Measurements from ENCODE around the gene TNFAIP2. TPM values are rescaled to one million over a fixed set of nuclear protein-coding genes. Genes with fewer than 3 reads are reported as not detected.
"Not testable (repeated sequence)": the region's sequence is repeated elsewhere in the genome, so short reads cannot be mapped to it uniquely, and the experiment has no call there.

Gene TNFAIP2
- total RNA-seq, 1 experiment from 2014 or later: 90.4 TPM

DNA sequence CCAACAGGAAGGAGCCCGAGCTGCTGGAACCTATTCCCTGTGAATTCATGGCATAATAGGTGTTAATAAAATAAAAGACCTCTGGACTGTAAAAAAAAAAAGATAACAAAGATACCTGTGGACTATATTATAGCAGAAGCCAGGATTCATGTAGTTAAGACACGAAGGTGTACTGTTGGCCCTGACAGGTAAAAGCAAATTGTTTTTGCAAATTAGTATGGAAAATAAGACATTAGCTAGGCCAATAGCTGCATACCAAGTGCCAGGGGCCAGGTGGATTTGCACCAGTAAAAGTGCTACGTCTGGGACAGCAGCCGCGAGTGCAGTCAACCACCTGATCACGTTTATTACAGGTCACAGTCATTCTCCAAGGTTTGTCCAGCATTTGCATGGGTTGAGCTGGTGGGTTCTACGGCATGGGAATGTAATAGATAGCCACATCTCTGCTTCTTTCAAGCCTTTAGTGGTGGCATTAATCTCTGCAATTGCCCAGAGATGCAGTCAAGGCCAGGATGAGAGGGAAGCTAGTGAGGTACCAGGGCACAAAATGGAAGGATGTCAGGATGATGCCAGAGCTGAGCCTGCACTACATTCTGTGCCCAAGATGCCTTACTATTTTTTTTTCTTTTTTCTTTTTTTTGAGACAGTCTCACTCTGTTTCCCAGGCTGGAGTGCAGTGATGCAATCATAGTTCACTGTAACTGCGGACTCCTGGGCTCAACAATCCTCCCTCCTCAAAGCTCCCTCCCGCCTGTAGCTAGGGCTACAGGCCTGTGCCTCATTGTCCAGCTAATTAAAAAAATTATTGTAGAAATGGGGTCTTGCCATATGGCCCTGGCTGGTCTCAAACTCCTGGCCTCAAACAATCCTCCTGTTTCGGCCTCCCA lies 26.3 kb downstream of the TNFAIP2 start:
- no peak overlapping the region for H3K4me3 ChIP-seq
- H3K9me3 ChIP-seq: no peaks in the 10 kb centered on the region
- no peak for DNase-seq
- no peaks in the 10 kb centered on the region for H3K36me3 ChIP-seq
- H3K27me3 ChIP-seq: no peaks in the 10 kb centered on the region

GRCh38 chr14:103151270-103151945 lies 28.1 kb downstream of the TNFAIP2 start:
- no peak for DNase-seq
- H3K9me3 ChIP-seq: no peaks in the 10 kb centered on the region
- no peak overlapping the region for H3K4me3 ChIP-seq
- no peaks in the 10 kb centered on the region for H3K27me3 ChIP-seq
- H3K36me3 ChIP-seq: no peaks in the 10 kb centered on the region

- no peaks in the 10 kb centered on the region for H3K9me3 ChIP-seq
- H3K27me3 ChIP-seq: no peaks in the 10 kb centered on the region
- no peak overlapping the region for H3K4me3 ChIP-seq
- no peaks in the 10 kb centered on the region for H3K36me3 ChIP-seq
- peak; percentile 91 for DNase-seq
Observed at GRCh38 chr14:103155010-103155409, 31.7 kb downstream of the TNFAIP2 start.

DNA sequence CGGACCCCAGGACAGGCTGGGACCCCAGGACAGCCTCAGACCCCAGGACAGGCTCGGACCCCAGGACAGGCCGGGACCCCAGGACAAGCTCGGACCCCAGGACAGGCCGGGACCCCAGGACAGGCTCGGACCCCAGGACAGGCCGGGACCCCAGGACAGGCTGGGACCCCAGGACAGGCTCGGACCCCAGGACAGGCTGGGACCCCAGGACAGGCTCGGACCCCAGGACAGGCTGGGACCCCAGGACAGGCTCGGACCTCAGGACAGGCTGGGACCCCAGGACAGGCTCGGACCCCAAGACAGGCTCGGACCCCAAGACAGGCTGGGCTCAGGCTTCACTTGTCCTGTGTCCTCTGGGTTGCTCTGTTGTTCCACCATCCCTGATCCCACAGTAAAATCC lies 32.2 kb downstream of the TNFAIP2 start:
- H3K4me3 ChIP-seq, H3K9me3 ChIP-seq, H3K27me3 ChIP-seq, DNase-seq, H3K36me3 ChIP-seq: not testable (repeated sequence)

DNA sequence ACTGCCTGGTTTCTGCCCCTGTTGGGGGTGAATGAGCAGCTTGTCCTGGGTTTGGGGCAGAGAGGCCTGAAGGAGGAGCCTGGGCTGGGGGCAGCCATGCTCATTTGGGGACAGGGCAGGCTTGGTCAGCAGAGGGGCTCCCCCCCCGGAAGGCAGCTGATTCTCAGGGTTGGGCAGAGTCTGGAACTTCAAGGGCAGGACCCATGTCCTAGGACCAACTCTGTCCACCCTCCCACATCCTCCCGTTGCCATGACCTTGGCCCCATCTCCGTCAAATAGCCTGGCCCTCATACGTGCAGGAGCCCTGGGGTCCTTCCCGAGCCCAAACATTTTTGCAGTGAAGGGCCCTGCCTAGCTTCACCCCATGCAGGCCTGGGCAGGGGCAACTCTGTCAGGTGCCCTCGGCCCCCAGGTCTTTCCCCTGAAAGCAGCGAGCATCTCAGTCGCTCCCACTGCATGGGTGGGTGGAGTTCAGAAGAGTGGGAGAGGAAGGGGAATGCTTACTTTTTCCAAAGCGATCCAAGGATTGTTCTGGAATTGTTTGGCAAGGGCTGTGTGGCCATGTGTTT lies 32.6 kb downstream of the TNFAIP2 start:
- no peaks in the 10 kb centered on the region for H3K27me3 ChIP-seq
- no peaks in the 10 kb centered on the region for H3K9me3 ChIP-seq
- no peak overlapping the region for H3K4me3 ChIP-seq
- no peak for DNase-seq
- no peaks in the 10 kb centered on the region for H3K36me3 ChIP-seq

- no peaks in the 10 kb centered on the region for H3K9me3 ChIP-seq
- H3K36me3 ChIP-seq: no peaks in the 10 kb centered on the region
- no peak overlapping the region for H3K4me3 ChIP-seq
- no peaks in the 10 kb centered on the region for H3K27me3 ChIP-seq
- no peak for DNase-seq
Observed at GRCh38 chr14:103156651-103157378, 33.6 kb downstream of the TNFAIP2 start.

DNA sequence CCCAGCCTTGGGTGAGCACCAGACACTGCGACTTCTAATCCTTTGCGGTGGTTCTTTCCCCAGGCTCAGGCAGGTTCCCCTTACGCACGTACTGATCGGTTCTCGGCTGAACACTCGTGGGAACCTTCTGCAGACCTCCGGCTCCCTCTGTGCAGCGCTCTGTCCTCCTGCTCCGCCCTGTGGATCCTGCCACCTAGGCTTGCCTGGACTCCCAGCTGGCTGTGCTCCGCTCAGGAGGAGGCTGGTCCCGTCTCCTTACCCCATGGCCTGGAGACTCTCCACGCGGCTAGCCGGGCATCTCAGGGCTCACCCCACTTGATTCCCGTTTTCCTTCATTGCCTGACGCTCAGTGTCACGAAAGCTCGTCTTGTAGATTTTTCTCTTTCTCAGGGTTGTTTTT lies 34.7 kb downstream of the TNFAIP2 start:
- Histone ChIP-seq H3K4me3 (no peak overlapping the region), H3K27me3 (no peaks in the 10 kb centered on the region), H3K36me3 (no peaks in the 10 kb centered on the region), H3K9me3 (no peaks in the 10 kb centered on the region)
- DNase-seq: no peak

- H3K36me3 ChIP-seq: no peaks in the 10 kb centered on the region
- no peak for DNase-seq
- no peak overlapping the region for H3K4me3 ChIP-seq
- H3K9me3 ChIP-seq: no peaks in the 10 kb centered on the region
- H3K27me3 ChIP-seq: no peaks in the 10 kb centered on the region
Observed at GRCh38 chr14:103158688-103159087, 35.4 kb downstream of the TNFAIP2 start.

GRCh38 chr14:103160321-103161053 lies 37.2 kb downstream of the TNFAIP2 start:
- H3K36me3 ChIP-seq: no peaks in the 10 kb centered on the region
- no peak for DNase-seq
- no peaks in the 10 kb centered on the region for H3K9me3 ChIP-seq
- no peaks in the 10 kb centered on the region for H3K27me3 ChIP-seq
- H3K4me3 ChIP-seq: no peak overlapping the region

GRCh38 chr14:103161054-103161397 lies 37.8 kb downstream of the TNFAIP2 start:
- H3K27me3 ChIP-seq: no peaks in the 10 kb centered on the region
- no peaks in the 10 kb centered on the region for H3K36me3 ChIP-seq
- no peaks in the 10 kb centered on the region for H3K9me3 ChIP-seq
- DNase-seq: no peak
- H3K4me3 ChIP-seq: no peak overlapping the region

GRCh38 chr14:103163199-103163598 lies 39.9 kb downstream of the TNFAIP2 start:
- Histone ChIP-seq H3K27me3 (no peaks in the 10 kb centered on the region), H3K4me3 (no peak overlapping the region), H3K36me3 (no peaks in the 10 kb centered on the region), H3K9me3 (no peaks in the 10 kb centered on the region)
- DNase-seq: no peak

DNA sequence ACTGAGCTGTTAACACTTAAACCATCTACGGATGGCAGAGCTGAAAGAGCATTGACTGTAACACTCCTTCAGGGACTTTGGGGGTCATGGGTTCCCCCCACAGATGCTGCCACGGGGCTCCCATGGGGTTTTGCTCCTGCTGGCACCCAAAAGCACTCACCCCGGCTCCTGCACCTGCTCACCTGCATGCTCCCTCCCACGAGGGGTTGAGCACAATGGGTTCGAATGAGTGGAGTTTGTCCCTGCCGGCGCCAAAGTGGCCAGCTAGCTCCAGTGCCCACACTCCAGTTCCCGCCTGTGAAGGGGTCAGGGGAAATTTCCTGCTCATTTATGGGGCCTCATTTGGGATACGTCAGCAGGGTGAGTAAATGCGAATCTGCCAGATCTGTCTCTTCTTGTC lies 40.7 kb downstream of the TNFAIP2 start:
- Histone ChIP-seq H3K27me3 (no peaks in the 10 kb centered on the region), H3K4me3 (no peak overlapping the region), H3K36me3 (no peaks in the 10 kb centered on the region), H3K9me3 (no peaks in the 10 kb centered on the region)
- no peak for DNase-seq

GRCh38 chr14:103164779-103165178 lies 41.5 kb downstream of the TNFAIP2 start:
- no peak overlapping the region for H3K4me3 ChIP-seq
- H3K9me3 ChIP-seq: no peaks in the 10 kb centered on the region
- H3K36me3 ChIP-seq: no peaks in the 10 kb centered on the region
- H3K27me3 ChIP-seq: no peaks in the 10 kb centered on the region
- no peak for DNase-seq

DNA sequence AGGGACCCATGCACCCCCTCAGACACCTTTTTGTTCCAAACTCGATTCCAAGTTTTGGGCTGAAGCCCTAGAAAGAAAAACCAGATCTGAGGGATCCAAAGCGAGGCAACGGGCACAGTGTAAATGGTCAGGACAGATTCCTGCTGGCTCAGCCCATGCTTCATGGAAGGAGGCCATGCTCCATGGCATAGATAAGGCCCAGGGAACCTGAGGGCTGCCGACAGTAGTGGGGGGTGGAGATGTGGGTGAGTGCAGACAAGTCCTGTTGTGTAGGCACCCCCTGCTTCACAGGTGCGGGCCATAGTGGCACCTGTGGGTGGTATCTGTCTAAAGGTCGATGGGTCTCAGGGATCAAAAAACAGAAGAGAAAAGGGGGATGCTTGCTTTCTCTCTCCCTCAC lies 42.1 kb downstream of the TNFAIP2 start:
- no peaks in the 10 kb centered on the region for H3K36me3 ChIP-seq
- DNase-seq: no peak
- no peaks in the 10 kb centered on the region for H3K27me3 ChIP-seq
- no peaks in the 10 kb centered on the region for H3K9me3 ChIP-seq
- H3K4me3 ChIP-seq: no peak overlapping the region

DNA sequence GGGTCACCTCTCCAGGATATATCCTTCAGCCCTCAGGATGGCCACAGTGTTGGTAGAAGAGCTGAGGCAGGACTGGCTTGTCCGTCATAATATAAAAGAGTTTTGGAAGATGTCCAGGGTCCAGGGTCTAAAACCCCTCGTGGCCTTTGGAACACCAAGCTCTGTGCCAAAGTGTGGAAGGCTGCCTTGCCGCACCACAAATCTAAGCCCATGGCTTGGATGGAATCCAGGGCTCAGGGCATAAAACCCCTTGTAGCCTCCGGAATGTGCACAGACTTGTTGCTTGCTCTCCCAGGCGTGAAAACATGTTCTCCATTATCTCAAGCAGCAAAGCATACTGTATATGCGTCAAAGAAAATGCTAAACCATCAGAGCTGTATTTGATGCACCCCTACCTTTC lies 46.7 kb downstream of the TNFAIP2 start:
- DNase-seq: no peak
- no peaks in the 10 kb centered on the region for H3K36me3 ChIP-seq
- H3K4me3 ChIP-seq: no peak overlapping the region
- H3K9me3 ChIP-seq: no peaks in the 10 kb centered on the region
- H3K27me3 ChIP-seq: no peaks in the 10 kb centered on the region

DNA sequence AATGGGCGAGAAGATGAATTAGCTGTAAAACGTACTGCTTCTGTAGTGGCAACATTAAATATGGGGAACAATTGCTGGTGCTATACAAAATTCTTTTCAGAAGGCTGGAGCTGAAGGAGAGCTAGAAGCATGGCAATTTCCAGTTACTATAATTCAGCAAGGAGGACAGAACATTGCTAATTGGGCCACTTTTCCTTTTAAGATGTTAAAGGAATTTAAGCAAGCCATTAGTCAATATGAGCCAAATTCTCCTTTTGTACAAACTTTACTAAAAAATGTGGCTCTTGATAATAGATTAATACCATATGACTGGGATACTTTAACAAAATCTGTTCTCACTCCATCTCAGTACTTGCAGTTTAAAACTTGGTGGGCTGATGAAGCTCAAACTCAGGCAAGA lies 47.9 kb downstream of the TNFAIP2 start:
- not testable (repeated sequence) for H3K36me3 ChIP-seq, H3K9me3 ChIP-seq, DNase-seq, H3K27me3 ChIP-seq, H3K4me3 ChIP-seq

- no peak for DNase-seq
- Histone ChIP-seq H3K27me3 (no peaks in the 10 kb centered on the region), H3K36me3 (no peaks in the 10 kb centered on the region), H3K9me3 (no peaks in the 10 kb centered on the region), H3K4me3 (no peak overlapping the region)
Observed at GRCh38 chr14:103172921-103173320, 49.7 kb downstream of the TNFAIP2 start.
